Measurements from ENCODE around the gene LCN10. TPM values are rescaled to one million over a fixed set of nuclear protein-coding genes. Genes with fewer than 3 reads are reported as not detected.

Gene LCN10
- total and polyA plus RNA-seq, 9 of the 15 experiments (the other 6 are each of a cell fraction or from before 2014, with no cell fraction given) = 0.10 to 0.21 (median 0.14) TPM; not detected in 6

- TF ChIP-seq ETV6 (IDR thresholded peaks at IDR 0.05; ENCODE audit: borderline replicate concordance in 1 of 2, low read depth in 2 of 2, low read length in 1 of 2) (no peak), ETV6 (CRISPR knock-in tag; IDR thresholded peaks at IDR 0.05; ENCODE audit: borderline replicate concordance) (0 out of 2 replicates have a peak, but pooled peaks have one; percentile 11), FOXJ3 (CRISPR knock-in tag; IDR thresholded peaks at IDR 0.05) (no peak), RBM17 (IDR thresholded peaks at IDR 0.05; ENCODE audit: borderline replicate concordance, low read depth, low read length) (no peak), PURB (CRISPR knock-in tag; IDR thresholded peaks at IDR 0.05; ENCODE audit: low read depth) (no peak), HNRNPH1 (optimal IDR thresholded peaks at IDR 0.05; ENCODE audit: low read depth, low read length) (no peak), RNF2 (IDR thresholded peaks at IDR 0.05) (no peak), ZZZ3 (IDR thresholded peaks at IDR 0.05) (no peak), IRF2 (CRISPR knock-in tag; IDR thresholded peaks at IDR 0.05) (no peak), MTA1 (IDR thresholded peaks at IDR 0.05; ENCODE audit: borderline replicate concordance) (no peak), E4F1 (CRISPR knock-in tag; IDR thresholded peaks at IDR 0.05; ENCODE audit: borderline replicate concordance) (no peak), NEUROD1 (IDR thresholded peaks at IDR 0.05; ENCODE audit: borderline replicate concordance, low read depth, low read length, partially characterized antibody) (no peak), CHCHD3 (CRISPR knock-in tag; IDR thresholded peaks at IDR 0.05) (no peak), CREBBP (IDR thresholded peaks at IDR 0.05; ENCODE audit: low read depth, low read length) (no peak), ZNF354B (CRISPR knock-in tag; IDR thresholded peaks at IDR 0.05) (no peak), ZBTB7A (IDR thresholded peaks at IDR 0.05; ENCODE audit: borderline replicate concordance, control insufficient read depth, low read depth, low read length) (no peak), CCAR2 (IDR thresholded peaks at IDR 0.05; ENCODE audit: low read depth, low read length) (no peak)
- TF ChIP-seq, protein P1, sequence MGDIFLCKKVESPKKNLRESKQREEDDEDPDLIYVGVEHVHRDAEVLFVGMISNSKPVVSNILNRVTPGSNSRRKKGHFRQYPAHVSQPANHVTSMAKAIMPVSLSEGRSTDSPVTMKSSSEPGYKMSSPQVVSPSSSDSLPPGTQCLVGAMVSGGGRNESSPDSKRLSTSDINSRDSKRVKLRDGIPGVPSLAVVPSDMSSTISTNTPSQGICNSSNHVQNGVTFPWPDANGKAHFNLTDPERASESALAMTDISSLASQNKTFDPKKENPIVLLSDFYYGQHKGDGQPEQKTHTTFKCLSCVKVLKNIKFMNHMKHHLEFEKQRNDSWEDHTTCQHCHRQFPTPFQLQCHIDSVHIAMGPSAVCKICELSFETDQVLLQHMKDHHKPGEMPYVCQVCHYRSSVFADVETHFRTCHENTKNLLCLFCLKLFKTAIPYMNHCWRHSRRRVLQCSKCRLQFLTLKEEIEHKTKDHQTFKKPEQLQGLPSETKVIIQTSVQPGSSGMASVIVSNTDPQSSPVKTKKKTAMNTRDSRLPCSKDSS (IDR thresholded peaks at IDR 0.05; ENCODE audit: low read depth, partially characterized antibody) = no peak
- TF ChIP-seq, protein P2, sequence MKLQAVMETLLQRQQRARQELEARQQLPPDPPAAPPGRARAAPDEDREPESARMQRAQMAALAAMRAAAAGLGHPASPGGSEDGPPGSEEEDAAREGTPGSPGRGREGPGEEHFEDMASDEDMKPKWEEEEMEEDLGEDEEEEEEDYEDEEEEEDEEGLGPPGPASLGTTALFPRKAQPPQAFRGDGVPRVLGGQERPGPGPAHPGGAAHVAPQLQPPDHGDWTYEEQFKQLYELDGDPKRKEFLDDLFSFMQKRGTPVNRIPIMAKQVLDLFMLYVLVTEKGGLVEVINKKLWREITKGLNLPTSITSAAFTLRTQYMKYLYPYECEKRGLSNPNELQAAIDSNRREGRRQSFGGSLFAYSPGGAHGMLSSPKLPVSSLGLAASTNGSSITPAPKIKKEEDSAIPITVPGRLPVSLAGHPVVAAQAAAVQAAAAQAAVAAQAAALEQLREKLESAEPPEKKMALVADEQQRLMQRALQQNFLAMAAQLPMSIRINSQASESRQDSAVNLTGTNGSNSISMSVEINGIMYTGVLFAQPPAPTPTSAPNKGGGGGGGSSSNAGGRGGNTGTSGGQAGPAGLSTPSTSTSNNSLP (IDR thresholded peaks at IDR 0.05; ENCODE audit: borderline replicate concordance, low read depth, low read length) = no peak
- TF ChIP-seq, protein P3, sequence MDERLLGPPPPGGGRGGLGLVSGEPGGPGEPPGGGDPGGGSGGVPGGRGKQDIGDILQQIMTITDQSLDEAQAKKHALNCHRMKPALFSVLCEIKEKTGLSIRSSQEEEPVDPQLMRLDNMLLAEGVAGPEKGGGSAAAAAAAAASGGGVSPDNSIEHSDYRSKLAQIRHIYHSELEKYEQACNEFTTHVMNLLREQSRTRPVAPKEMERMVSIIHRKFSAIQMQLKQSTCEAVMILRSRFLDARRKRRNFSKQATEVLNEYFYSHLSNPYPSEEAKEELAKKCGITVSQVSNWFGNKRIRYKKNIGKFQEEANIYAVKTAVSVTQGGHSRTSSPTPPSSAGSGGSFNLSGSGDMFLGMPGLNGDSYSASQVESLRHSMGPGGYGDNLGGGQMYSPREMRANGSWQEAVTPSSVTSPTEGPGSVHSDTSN (CRISPR knock-in tag; IDR thresholded peaks at IDR 0.05; ENCODE audit: low read depth) = no peak
- TF ChIP-seq, protein P3 (tag; conservative IDR thresholded peaks at IDR 0.05; ENCODE audit: low read depth) = no peak
These were observed 14.1 kb downstream of the LCN10 start (continued) for GRCh38 chr9:136728548-136729123.
